Endothelial cell of umbilical vein (primary cell): Measurements from ENCODE around the gene ALK.

Experiments used
- EZH2 ChIP-seq: IDR thresholded peaks from 2 replicates; pipeline ENCODE4 v1.6.1; 2012; ENCODE audit warnings: borderline replicate concordance, low read depth, mild to moderate bottlenecking, moderate library complexity, low read length, inconsistent platforms; ENCODE audit not compliant: severe bottlenecking
- JUN ChIP-seq: IDR thresholded peaks from 2 replicates; pipeline ENCODE4 v1.6.1; 2011; ENCODE audit warnings: borderline replicate concordance, low read depth; ENCODE audit not compliant: insufficient read length, insufficient read depth
- MYC ChIP-seq: IDR thresholded peaks from one replicate; pipeline ENCODE4 v1.6.1; 2011; ENCODE audit warnings: mild to moderate bottlenecking, low read depth, low read length
- POLR2A ChIP-seq: IDR thresholded peaks from 2 replicates; pipeline ENCODE4 v1.6.1; 2012; ENCODE audit warnings: low read depth, mild to moderate bottlenecking, control low read depth, low read length
- POLR2AphosphoS5 ChIP-seq: IDR thresholded peaks from 2 replicates; pipeline ENCODE4 v1.6.1; 2012; ENCODE audit warnings: low read depth, mild to moderate bottlenecking, control low read depth, low read length, moderate library complexity; ENCODE audit not compliant: insufficient read depth
- TF ChIP-seq, protein P1 (sequence below), 2 donors: IDR thresholded peaks; 1 replicate in 1 of 2; 2 replicates in 1 of 2; pipeline ENCODE4 v1.5.1; 2011; ENCODE audit warnings: low read length in 2 of 2, mild to moderate bottlenecking in 2 of 2, moderate library complexity in 2 of 2, control low read depth in 1 of 2, inconsistent platforms in 1 of 2, low read depth in 1 of 2; ENCODE audit not compliant: insufficient read depth in 1 of 2; ENCODE audit errors: extremely low read depth in 1 of 2
- TF ChIP-seq, protein P2 (sequence below): IDR thresholded peaks from 2 replicates; pipeline ENCODE4 v1.6.1; 2011; ENCODE audit not compliant: insufficient read depth, insufficient read length

DNA sequence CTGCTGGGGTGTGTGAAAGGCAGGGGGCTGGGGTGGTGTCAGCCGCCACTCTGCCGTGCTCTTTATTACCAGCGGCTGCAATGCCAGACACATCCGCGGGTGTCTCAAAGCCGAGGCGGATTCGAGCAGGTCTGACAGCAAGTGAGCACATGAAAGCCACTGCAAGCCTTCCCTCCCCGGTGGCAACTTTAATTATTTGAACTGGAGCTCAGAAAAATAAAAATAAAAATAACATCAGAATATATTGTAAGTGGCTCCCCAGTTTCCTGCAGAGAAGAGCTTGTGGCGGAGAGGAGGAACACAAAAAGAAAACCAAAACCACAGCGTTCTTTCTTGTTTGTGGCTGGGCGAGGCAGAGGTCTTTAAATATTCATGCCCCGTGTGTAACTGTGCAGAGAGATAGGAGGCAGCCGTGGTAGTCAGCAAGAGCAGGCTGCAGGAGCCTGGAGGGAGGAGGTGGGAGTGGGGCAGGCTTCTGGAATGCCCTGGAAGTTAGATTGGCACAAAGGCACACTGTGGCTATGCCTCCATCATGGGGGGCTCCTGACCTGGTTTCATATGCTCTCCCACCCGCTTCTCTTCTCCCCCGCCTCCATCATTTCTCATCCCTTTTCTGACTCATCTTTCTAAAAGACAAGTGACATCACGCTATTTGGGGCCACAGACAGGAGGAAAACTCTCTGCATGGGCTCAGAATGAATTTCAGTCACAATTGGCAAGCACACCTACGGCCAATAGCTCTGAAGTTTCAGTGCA is 606.4 kb downstream of the ALK start:
- TF ChIP-seq, protein P1, sequence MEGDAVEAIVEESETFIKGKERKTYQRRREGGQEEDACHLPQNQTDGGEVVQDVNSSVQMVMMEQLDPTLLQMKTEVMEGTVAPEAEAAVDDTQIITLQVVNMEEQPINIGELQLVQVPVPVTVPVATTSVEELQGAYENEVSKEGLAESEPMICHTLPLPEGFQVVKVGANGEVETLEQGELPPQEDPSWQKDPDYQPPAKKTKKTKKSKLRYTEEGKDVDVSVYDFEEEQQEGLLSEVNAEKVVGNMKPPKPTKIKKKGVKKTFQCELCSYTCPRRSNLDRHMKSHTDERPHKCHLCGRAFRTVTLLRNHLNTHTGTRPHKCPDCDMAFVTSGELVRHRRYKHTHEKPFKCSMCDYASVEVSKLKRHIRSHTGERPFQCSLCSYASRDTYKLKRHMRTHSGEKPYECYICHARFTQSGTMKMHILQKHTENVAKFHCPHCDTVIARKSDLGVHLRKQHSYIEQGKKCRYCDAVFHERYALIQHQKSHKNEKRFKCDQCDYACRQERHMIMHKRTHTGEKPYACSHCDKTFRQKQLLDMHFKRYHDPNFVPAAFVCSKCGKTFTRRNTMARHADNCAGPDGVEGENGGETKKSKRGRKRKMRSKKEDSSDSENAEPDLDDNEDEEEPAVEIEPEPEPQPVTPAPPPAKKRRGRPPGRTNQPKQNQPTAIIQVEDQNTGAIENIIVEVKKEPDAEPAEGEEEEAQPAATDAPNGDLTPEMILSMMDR (IDR thresholded peaks at IDR 0.05; ENCODE audit: extremely low read depth in 1 of 2, insufficient read depth in 1 of 2, low read depth in 1 of 2, low read length in 2 of 2) = no peak
- TF ChIP-seq MYC = no peak
- TF ChIP-seq, protein P2, sequence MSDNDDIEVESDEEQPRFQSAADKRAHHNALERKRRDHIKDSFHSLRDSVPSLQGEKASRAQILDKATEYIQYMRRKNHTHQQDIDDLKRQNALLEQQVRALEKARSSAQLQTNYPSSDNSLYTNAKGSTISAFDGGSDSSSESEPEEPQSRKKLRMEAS = no peak
- TF ChIP-seq POLR2A = no peak
- no peak for TF ChIP-seq EZH2
- TF ChIP-seq JUN = no peak
- TF ChIP-seq POLR2AphosphoS5 = no peak
